ENCODE data around the gene RESF1. TPM values are rescaled to one million over a fixed set of nuclear protein-coding genes. Genes with fewer than 3 reads are reported as not detected.

The RESF1 gene
- total RNA-seq, 3 donors from 2014 or later, result 41.5 to 47.3 (median 46.8) TPM

DNA sequence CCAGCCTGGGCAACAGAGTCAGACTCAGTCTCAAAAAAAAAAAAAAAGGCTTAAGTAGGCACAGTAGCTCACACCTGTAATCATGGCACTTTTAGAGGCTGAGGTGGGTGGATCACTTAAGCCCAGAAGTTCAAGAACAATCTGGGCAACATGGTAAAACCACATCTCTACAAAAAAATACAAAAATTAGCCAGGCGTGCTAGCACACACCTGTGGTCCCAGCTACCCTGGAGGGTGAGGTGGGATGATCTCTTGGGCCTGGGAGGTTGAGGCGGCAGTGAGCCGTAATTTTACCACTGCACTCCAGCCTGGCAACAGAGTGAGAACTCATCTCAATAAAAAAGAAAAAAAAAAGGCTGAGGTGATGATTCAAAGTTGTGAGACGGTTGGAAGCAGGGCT is 9.1 kb upstream of the RESF1 start:
- H3K36me3 ChIP-seq (ENCODE audit: low read depth), result no peaks in the 10 kb centered on the region
- peaks cover 17% of the 10 kb centered on the region for H3K9me3 ChIP-seq
- ATAC-seq (no peak), DNase-seq (no peak)
- intact Hi-C loops (cut with DNase I, micrococcal nuclease), result no loop called here
- TF ChIP-seq, protein P1, sequence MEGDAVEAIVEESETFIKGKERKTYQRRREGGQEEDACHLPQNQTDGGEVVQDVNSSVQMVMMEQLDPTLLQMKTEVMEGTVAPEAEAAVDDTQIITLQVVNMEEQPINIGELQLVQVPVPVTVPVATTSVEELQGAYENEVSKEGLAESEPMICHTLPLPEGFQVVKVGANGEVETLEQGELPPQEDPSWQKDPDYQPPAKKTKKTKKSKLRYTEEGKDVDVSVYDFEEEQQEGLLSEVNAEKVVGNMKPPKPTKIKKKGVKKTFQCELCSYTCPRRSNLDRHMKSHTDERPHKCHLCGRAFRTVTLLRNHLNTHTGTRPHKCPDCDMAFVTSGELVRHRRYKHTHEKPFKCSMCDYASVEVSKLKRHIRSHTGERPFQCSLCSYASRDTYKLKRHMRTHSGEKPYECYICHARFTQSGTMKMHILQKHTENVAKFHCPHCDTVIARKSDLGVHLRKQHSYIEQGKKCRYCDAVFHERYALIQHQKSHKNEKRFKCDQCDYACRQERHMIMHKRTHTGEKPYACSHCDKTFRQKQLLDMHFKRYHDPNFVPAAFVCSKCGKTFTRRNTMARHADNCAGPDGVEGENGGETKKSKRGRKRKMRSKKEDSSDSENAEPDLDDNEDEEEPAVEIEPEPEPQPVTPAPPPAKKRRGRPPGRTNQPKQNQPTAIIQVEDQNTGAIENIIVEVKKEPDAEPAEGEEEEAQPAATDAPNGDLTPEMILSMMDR (IDR thresholded peaks at IDR 0.05), result no peak
- H3K4me1 ChIP-seq (ENCODE audit: low read depth), result no peaks in the 10 kb centered on the region
- no peak overlapping the region for H3K4me3 ChIP-seq

GRCh38 chr12:31950492-31950891 is 8.7 kb upstream of the RESF1 start:
- intact Hi-C loops (cut with DNase I, micrococcal nuclease), result no loop called here
- Histone ChIP-seq H3K4me1 (ENCODE audit: low read depth) (no peaks in the 10 kb centered on the region), H3K36me3 (ENCODE audit: low read depth) (no peaks in the 10 kb centered on the region), H3K9me3 (peaks cover 17% of the 10 kb centered on the region), H3K4me3 (no peak overlapping the region)
- no peak for DNase-seq
- TF ChIP-seq, protein P1 (IDR thresholded peaks at IDR 0.05), result no peak
- no peak for ATAC-seq

DNA sequence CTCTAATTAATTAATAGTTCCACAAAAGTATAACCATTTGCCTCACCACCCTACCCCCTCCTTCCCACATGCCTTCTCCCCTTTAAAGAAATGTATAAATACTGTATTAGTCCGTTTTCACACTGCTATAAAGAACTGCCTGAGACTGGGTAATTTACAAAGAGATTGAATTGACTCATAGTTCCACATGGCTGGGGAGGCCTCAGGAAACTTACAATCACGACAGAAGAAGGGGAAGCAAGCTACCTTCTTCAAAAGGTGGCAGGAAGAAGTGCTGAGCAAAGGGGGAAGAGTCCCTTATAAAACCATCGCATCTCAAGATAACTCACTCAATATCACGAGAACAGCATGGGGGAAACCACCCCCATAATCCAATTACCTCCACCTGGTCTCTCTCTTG is 8.2 kb upstream of the RESF1 start:
- no peak for ATAC-seq
- TF ChIP-seq, protein P1 (IDR thresholded peaks at IDR 0.05), result no peak

DNA sequence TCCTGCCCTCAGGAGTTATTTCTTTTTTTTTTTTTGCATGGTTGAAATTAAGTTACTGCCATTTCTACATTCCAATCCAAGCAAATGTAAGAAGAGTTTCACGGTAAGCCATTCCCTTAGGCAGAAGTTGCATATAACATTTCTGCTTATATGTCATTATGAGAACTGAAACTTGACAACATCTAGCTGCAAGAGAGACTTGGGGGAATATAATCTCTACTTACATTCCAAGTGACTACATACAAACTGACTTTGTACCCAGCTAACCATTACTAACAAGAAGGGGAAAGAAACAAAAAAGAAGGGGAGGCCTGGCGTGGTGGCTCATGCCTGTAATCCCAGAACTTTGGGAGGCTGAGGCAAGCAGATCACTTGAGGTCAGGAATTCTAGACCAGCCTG is 7.3 kb upstream of the RESF1 start:
- Histone ChIP-seq H3K36me3 (ENCODE audit: low read depth) (no peaks in the 10 kb centered on the region), H3K4me3 (no peak overlapping the region), H3K9me3 (peaks cover 15% of the 10 kb centered on the region), H3K4me1 (ENCODE audit: low read depth) (no peaks in the 10 kb centered on the region)
- no peak for ATAC-seq
- DNase-seq, result no peak
- intact Hi-C loops (cut with DNase I, micrococcal nuclease), result no loop called here
- TF ChIP-seq, protein P1 (IDR thresholded peaks at IDR 0.05), result no peak

More for the DNA sequence above, 8.2 kb upstream of the RESF1 start:
- DNase-seq, result no peak
- Histone ChIP-seq H3K36me3 (ENCODE audit: low read depth) (no peaks in the 10 kb centered on the region), H3K4me3 (no peak overlapping the region), H3K9me3 (peaks cover 17% of the 10 kb centered on the region), H3K4me1 (ENCODE audit: low read depth) (no peaks in the 10 kb centered on the region)
- intact Hi-C loops (cut with DNase I, micrococcal nuclease), result no loop called here

DNA sequence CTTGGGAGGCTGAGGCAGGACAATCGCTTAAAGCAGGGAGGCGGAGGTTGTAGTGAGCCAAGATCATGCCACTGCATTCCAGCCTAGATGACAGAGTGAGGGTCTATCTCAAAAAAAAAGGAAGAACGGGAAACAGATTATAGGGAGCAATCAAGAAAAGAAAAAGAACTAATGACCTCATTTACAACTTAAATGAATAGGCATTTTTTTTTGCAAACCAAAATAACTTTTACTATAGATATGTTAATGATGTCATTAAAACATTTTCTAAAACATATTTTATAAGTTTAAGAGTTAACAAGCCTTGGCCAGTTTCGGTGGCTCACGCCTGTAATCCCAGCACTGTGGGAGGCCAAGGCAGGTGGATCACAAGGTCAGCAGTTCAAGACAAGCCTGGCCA is 6.8 kb upstream of the RESF1 start:
- intact Hi-C loops (cut with DNase I, micrococcal nuclease), result no loop called here

More for the DNA sequence above, 6.8 kb upstream of the RESF1 start:
- TF ChIP-seq, protein P1 (IDR thresholded peaks at IDR 0.05), result no peak
- Histone ChIP-seq H3K36me3 (ENCODE audit: low read depth) (no peaks in the 10 kb centered on the region), H3K9me3 (peaks cover 15% of the 10 kb centered on the region), H3K4me3 (no peak overlapping the region), H3K4me1 (ENCODE audit: low read depth) (no peaks in the 10 kb centered on the region)
- DNase-seq (no peak), ATAC-seq (no peak)
